Skeletal muscle tissue (tissue), 4 donors: ENCODE data around the gene RWDD4. TPM values are rescaled to one million over a fixed set of nuclear protein-coding genes. Genes with fewer than 3 reads are reported as not detected.

Experiments
- H3K27ac ChIP-seq: one replicate; pipeline ENCODE4 v1.7.0; 2013; ENCODE audit warnings: mild to moderate bottlenecking, low read depth, low read length, inconsistent platforms
- H3K27me3 ChIP-seq, 3 donors: one replicate each; pipeline ENCODE4 v1.7.0; 2013; ENCODE audit warnings: low read length in 3 of 3; ENCODE audit not compliant: control insufficient read depth in 3 of 3, insufficient read depth in 3 of 3
- H3K36me3 ChIP-seq, 3 donors: one replicate each; pipeline ENCODE4 v1.7.0; 2013; ENCODE audit warnings: low read length in 3 of 3; ENCODE audit not compliant: control insufficient read depth in 3 of 3, insufficient read depth in 3 of 3
- H3K4me1 ChIP-seq, 3 donors: one replicate each; pipeline ENCODE4 v1.7.0; 2013; ENCODE audit warnings: low read length in 3 of 3, mild to moderate bottlenecking in 3 of 3; ENCODE audit not compliant: control insufficient read depth in 3 of 3, insufficient read depth in 3 of 3
- H3K4me3 ChIP-seq, 3 donors: one replicate each; pipeline ENCODE4 v1.7.0; 2013; ENCODE audit warnings: low read length in 3 of 3
- H3K9ac ChIP-seq, 3 donors: one replicate each; pipeline ENCODE4 v1.7.0; 2013; ENCODE audit warnings: low read length in 3 of 3, mild to moderate bottlenecking in 3 of 3, moderate library complexity in 2 of 3, low read depth in 1 of 3
- H3K9me3 ChIP-seq, 3 donors: one replicate each; pipeline ENCODE4 v1.7.0; 2013; ENCODE audit warnings: low read length in 3 of 3; ENCODE audit not compliant: control insufficient read depth in 3 of 3
- total RNA-seq: library from RNA; depleted of rRNA; stranded (reverse); fragments of >200 nt; gene quantifications from one replicate; pipeline ENCODE4 v1.2.3, GENCODE V29; 2014
- donor health status: Osteomylitis.

RWDD4 gene
- total RNA-seq, 1 donor from 2014 or later: 13.6 TPM

DNA sequence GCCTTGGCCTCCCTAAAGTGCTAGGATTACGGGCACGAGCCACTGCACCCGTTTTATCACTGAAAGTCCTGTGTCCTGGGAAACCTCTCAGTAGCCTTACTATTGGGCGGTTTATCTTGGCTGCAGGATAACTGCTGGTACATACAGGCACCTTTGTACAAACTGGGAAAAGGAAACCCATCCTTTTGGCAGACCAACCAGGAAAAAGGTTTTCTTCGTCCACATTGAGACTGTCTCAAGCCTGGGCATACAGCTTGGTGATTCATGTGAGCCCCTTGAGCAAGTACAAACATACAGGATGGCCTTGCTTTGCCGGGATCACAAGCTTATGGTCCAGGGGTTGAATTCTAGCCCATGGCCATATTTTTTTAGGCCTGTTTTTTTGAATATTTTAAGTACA lies 32.8 kb downstream of the RWDD4 start:
- Histone ChIP-seq H3K9me3 (no peaks in the 10 kb centered on the region), H3K27ac (no peak overlapping the region), H3K4me1 (no peaks in the 10 kb centered on the region), H3K36me3 (no peaks in the 10 kb centered on the region), H3K27me3 (no peaks in the 10 kb centered on the region), H3K4me3 (no peak overlapping the region), H3K9ac (no peak overlapping the region)

GRCh38 chr4:183624548-183624947 lies 34.4 kb downstream of the RWDD4 start:
- H3K27me3 ChIP-seq: no peaks in the 10 kb centered on the region
- H3K36me3 ChIP-seq: no peaks in the 10 kb centered on the region
- H3K9ac ChIP-seq: no peak overlapping the region
- no peaks in the 10 kb centered on the region for H3K9me3 ChIP-seq
- peaks cover 0 to 2% (median 0%) of the 10 kb centered on the region in 3 donors for H3K4me1 ChIP-seq
- no peak overlapping the region for H3K27ac ChIP-seq
- no peak overlapping the region for H3K4me3 ChIP-seq

GRCh38 chr4:183621875-183622274 lies 37.1 kb downstream of the RWDD4 start:
- Histone ChIP-seq H3K4me1 (peaks cover 0 to 10% (median 9%) of the 10 kb centered on the region in 3 donors), H3K27ac (no peak overlapping the region), H3K27me3 (no peaks in the 10 kb centered on the region), H3K9ac (no peak overlapping the region), H3K9me3 (no peaks in the 10 kb centered on the region), H3K4me3 (no peak overlapping the region), H3K36me3 (no peaks in the 10 kb centered on the region)

DNA sequence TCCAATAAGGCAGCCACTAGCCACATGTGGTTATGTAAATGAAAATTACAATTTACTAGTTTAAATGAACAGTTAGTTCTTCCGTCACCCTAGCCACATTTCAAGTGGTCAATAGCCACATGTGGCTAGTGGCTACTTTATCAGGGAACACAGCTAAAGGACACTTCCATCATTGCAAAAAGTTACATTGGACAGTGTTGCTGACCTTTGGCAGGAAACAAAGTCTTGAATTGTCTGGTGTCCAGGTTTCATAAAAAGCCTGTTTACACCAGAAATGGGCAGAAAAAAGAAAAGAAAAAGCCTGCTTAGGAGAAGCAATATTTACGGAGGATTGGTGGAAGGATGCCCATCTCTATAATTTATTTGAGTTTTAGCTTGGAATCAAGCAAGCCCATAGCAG lies 38.6 kb downstream of the RWDD4 start:
- Histone ChIP-seq H3K9ac (no peak overlapping the region), H3K36me3 (no peaks in the 10 kb centered on the region), H3K27ac (no peak overlapping the region), H3K4me1 (peaks cover 0 to 10% (median 9%) of the 10 kb centered on the region in 3 donors), H3K9me3 (no peaks in the 10 kb centered on the region), H3K27me3 (no peaks in the 10 kb centered on the region), H3K4me3 (no peak overlapping the region)

DNA sequence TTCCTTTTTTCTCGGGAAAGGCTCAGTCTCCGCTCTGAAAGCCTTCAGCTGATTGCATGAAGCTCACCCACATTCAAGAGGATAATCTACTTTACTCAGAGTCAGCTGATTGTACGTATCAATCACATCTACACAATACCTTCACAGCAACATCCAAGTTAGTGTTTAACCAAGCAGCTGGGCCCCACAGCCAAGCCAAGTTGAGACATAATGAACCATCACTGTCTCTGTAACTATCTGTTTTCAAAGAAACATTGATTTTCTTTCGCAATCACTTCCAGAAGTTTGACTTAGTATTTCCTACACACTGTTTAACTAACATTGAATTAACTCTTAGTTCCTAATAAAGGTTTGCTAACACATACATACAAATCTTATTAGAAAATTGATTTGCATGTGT lies 40.3 kb downstream of the RWDD4 start:
- H3K4me1 ChIP-seq: peaks cover 0 to 10% (median 9%) of the 10 kb centered on the region in 3 donors
- no peak overlapping the region for H3K4me3 ChIP-seq
- H3K27me3 ChIP-seq: no peaks in the 10 kb centered on the region
- H3K9me3 ChIP-seq: no peaks in the 10 kb centered on the region
- peak overlapping the region in 1 of 3 donors; percentile 60 for H3K9ac ChIP-seq
- H3K36me3 ChIP-seq: no peaks in the 10 kb centered on the region
- peak overlapping the region; percentile 67 for H3K27ac ChIP-seq

- Histone ChIP-seq H3K27me3 (no peaks in the 10 kb centered on the region), H3K9me3 (no peaks in the 10 kb centered on the region), H3K4me1 (peaks cover 0 to 10% (median 9%) of the 10 kb centered on the region in 3 donors), H3K27ac (no peak overlapping the region), H3K36me3 (no peaks in the 10 kb centered on the region), H3K9ac (no peak overlapping the region), H3K4me3 (no peak overlapping the region)
Measured at GRCh38 chr4:183617075-183617474, 41.9 kb downstream of the RWDD4 start.

DNA sequence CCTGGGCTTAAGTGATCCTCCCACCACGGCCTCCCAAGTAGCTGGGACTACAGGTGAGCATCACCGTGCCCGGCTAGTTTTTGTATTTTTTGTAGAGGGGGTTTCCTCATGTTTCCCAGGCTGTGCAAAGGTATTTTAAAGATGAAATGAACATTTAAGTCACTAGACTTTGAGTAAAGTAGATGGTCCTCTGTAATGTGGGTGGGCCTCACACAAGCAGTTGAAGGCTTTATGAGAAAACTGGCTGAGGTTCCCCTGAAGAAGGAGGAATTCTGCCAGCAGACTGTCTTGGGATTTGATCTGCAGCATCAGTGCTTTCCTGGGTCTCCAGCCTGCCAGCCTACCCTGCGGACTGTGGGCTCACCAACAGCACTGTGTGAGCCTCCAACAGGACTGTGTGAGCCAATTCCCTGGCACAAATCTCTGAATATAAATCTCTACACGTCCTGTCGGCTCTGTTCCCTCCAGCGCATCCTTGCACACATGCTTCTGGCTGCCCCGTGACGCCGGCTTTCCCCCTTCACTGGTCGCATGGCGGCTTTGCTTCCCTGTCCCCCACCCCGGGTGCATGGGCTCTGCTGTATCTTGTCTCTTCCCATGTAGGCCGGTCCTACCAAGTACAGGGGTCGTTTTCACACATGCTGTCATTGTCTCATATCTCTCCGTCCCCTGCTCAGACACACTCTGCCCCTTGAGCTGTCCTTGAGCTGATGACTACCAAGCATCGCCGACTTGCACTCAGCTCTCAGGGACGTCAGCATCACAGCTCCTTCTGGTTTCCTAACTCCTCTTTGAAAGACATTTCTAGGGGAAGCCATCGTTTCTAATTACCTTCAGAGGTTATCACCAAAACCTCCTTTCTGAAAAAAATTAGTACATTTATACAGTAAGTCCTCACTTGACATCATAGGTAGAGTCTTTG lies 46.4 kb downstream of the RWDD4 start:
- no peak overlapping the region for H3K9ac ChIP-seq

GRCh38 chr4:183611210-183611830 lies 47.7 kb downstream of the RWDD4 start:
- Histone ChIP-seq H3K9ac (no peak overlapping the region), H3K9me3 (no peaks in the 10 kb centered on the region), H3K4me3 (no peak overlapping the region), H3K27me3 (no peaks in the 10 kb centered on the region), H3K27ac (no peak overlapping the region), H3K36me3 (no peaks in the 10 kb centered on the region), H3K4me1 (peaks cover 0 to 4% (median 3%) of the 10 kb centered on the region in 3 donors)

More for the DNA sequence above, 46.4 kb downstream of the RWDD4 start:
- no peaks in the 10 kb centered on the region for H3K36me3 ChIP-seq
- no peaks in the 10 kb centered on the region for H3K27me3 ChIP-seq
- H3K27ac ChIP-seq: no peak overlapping the region
- peaks cover 0 to 4% (median 3%) of the 10 kb centered on the region in 3 donors for H3K4me1 ChIP-seq
- no peak overlapping the region for H3K4me3 ChIP-seq
- no peaks in the 10 kb centered on the region for H3K9me3 ChIP-seq

DNA sequence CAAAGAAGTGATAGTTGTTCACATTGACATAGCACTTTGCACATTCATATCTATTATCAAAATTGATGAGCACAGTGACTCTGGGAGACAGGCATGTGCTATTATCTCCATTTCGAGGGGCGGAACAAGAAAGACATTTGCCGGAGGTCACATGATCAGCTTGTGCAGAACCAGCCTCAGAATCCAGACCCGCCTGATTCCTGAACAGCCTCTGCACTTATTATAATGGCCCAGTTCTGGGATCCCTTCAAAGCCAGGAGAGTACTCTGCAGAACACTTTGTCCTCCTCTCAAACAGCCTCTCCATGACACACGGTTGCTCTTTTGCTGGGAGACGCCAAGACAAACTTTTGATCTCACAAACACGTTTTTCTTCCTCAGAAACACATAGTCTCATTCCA lies 48.4 kb downstream of the RWDD4 start:
- Histone ChIP-seq H3K27me3 (no peaks in the 10 kb centered on the region), H3K27ac (no peak overlapping the region), H3K36me3 (no peaks in the 10 kb centered on the region), H3K4me1 (peaks cover 0 to 4% (median 3%) of the 10 kb centered on the region in 3 donors), H3K9me3 (no peaks in the 10 kb centered on the region), H3K9ac (no peak overlapping the region), H3K4me3 (no peak overlapping the region)

DNA sequence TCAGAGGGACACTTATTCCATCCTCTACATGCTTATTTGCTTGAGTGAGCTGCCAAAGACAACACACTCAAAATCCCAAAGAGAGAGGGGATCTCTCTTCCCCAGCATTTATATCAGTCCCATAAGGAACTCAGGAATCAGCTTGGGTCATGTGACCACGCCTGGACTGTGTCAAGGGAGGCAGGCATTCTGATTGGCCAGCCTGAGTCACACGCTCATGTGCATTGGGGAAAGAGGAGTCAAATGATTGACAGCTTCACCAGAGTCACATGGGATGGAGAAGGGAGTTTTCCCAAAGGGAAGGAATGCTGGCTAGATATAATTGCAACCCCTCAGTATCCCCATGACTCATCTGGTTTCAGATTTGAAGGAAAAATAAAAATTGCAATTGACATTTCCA lies 49.0 kb downstream of the RWDD4 start:
- Histone ChIP-seq H3K27me3 (no peaks in the 10 kb centered on the region), H3K36me3 (no peaks in the 10 kb centered on the region), H3K27ac (no peak overlapping the region), H3K4me3 (no peak overlapping the region), H3K9me3 (no peaks in the 10 kb centered on the region), H3K9ac (no peak overlapping the region), H3K4me1 (peaks cover 0 to 4% (median 3%) of the 10 kb centered on the region in 3 donors)
